ENCODE data around the gene GNL2. TPM values are rescaled to one million over a fixed set of nuclear protein-coding genes. Genes with fewer than 3 reads are reported as not detected.

The GNL2 gene

DNA sequence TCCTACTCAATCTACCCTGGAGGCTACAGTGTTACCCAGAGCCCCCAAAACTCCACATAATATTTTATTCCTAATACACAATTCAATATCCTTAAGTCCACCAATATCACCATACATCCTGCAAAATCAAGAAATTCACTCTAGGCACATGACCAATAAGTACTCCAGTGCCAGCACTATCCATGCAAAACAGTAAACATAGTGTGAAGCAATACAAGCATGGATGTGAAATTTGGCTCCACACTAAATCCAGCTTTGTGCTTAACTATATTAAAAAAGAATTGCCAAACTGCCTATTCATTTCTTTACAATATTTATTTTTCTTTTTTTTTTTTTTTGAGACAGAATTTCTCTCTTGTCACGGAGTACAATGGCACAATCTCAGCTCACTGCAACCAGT is 78.2 kb downstream of the GNL2 start:
- H3K9ac ChIP-seq (ENCODE audit: low read depth, low read length, poor library complexity) = no peak overlapping the region
- H2BK15ac ChIP-seq (ENCODE audit: low read length) = no peak overlapping the region
- H2AK5ac ChIP-seq (ENCODE audit: low read depth, low read length) = no peak overlapping the region
- H3K36me3 ChIP-seq (replicated peaks in 1 of 2; ENCODE audit: control insufficient read depth in 2 of 2, insufficient read depth in 2 of 2, low read length in 2 of 2) = peaks cover 2 to 11% of the 10 kb centered on the region in 2 donors
- no peak overlapping the region for H3K23ac ChIP-seq (ENCODE audit: low read depth, low read length, poor library complexity)
- H3K4ac ChIP-seq (ENCODE audit: low read length) = no peak overlapping the region
- H2AFZ ChIP-seq (ENCODE audit: low read length) = no peak overlapping the region
- H4K91ac ChIP-seq (ENCODE audit: low read depth, low read length, poor library complexity) = no peak overlapping the region
- WGBS, 2 donors (ENCODE audit: extremely low coverage in 2 of 2, insufficient read length in 2 of 2, insufficient replicate concordance in 1 of 2) = no CpG with 5 or more reads among the region's 1 CpG
- H2BK12ac ChIP-seq (ENCODE audit: low read length) = no peak overlapping the region
- no peak overlapping the region for H3K14ac ChIP-seq (ENCODE audit: low read length)
- H3K27me3 ChIP-seq (ENCODE audit: control insufficient read depth in 3 of 3, insufficient read depth in 3 of 3, low read depth in 1 of 3, low read length in 3 of 3) = peaks cover 0 to 2% (median 0%) of the 10 kb centered on the region in 3 experiments
- peaks cover 2% of the 10 kb centered on the region for H3K79me1 ChIP-seq (ENCODE audit: low read depth, low read length)
- H2BK5ac ChIP-seq (ENCODE audit: low read length) = no peak overlapping the region
- DNase-seq (ENCODE audit: low spot score) = no peak
- no peak overlapping the region for H3K4me2 ChIP-seq (ENCODE audit: insufficient read depth, low read length, poor library complexity, severe bottlenecking)
- H2BK120ac ChIP-seq (ENCODE audit: low read depth, low read length) = no peak overlapping the region
- no peak overlapping the region for H3K18ac ChIP-seq (ENCODE audit: low read length)
- H3K9me3 ChIP-seq (replicated peaks in 1 of 2; ENCODE audit: control insufficient read depth in 2 of 2, insufficient read depth in 1 of 2, low read depth in 1 of 2, low read length in 2 of 2) = no peaks in the 10 kb centered on the region
- peaks cover 9 to 12% of the 10 kb centered on the region in 2 donors for H3K4me1 ChIP-seq (ENCODE audit: control insufficient read depth in 2 of 2, insufficient read depth in 1 of 2, low read depth in 1 of 2, low read length in 2 of 2)
- H3K27ac ChIP-seq (replicated peaks; ENCODE audit: low read length) = no peak overlapping the region
- H4K8ac ChIP-seq (ENCODE audit: low read depth, low read length) = no peak overlapping the region
- H3K4me3 ChIP-seq (ENCODE audit: low read length in 2 of 2) = no peak overlapping the region

Small RNA genes within 50 kb of the gene (small RNA-seq; reads per million reads assigned to genes)
- gene AL034379.1 (ENCODE audit: insufficient read depth) = not detected
